HG03571 (cell line): ENCODE measurements around the gene CDH4.

ENCODE experiments used
- ATAC-seq: cut with Tn5 transposase; IDR thresholded peaks from one replicate; pipeline ENCODE4 v1.9.1; 2021; ENCODE audit not compliant: unreplicated experiment

CDH4 gene

DNA sequence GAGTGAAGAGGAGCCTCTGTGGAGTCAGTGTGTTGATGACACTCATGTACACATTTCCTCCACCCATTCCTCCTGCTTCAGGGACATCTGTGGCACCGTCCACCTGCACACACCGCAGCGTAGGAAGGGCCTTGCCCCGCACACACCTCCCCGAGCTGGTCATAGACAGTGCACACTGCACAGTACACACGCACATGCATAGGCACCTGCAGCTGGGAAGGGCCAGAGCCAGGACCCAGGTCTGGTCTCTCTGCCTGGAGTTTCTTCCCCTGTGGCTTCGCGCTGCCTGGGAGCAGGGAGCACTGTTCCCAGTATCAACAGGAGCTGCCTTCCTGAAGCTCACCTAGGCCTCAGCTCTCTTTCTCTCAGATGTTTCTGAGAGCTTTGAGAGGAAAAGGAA lies 473.1 kb downstream of the CDH4 start:
- ATAC-seq: no peak

- ATAC-seq: no peak
Measured at GRCh38 chr20:61725966-61726365, 473.9 kb downstream of the CDH4 start.

GRCh38 chr20:61726979-61727378 lies 474.9 kb downstream of the CDH4 start:
- ATAC-seq: no peak

DNA sequence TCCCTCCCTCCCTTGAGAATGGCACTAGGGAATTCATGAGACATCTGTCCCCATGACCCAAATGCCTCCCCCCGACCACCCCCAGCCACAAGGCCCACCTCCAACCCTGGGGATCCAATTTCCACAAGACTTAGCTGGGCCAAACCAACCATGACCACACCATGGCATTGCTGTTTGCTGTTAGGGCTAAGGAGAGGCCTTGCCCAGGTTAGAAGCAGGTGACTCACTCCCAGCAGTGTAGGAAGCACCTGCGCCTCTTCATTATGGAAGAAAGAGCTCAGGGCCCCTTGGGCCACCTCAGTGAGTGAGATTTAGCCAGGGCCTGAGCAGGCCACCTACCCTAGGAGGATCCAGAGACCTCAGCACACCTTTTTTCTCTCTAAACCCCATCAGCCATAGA lies 475.7 kb downstream of the CDH4 start:
- ATAC-seq: no peak

- ATAC-seq: no peak
Measured at GRCh38 chr20:61728326-61728725, 476.3 kb downstream of the CDH4 start.

DNA sequence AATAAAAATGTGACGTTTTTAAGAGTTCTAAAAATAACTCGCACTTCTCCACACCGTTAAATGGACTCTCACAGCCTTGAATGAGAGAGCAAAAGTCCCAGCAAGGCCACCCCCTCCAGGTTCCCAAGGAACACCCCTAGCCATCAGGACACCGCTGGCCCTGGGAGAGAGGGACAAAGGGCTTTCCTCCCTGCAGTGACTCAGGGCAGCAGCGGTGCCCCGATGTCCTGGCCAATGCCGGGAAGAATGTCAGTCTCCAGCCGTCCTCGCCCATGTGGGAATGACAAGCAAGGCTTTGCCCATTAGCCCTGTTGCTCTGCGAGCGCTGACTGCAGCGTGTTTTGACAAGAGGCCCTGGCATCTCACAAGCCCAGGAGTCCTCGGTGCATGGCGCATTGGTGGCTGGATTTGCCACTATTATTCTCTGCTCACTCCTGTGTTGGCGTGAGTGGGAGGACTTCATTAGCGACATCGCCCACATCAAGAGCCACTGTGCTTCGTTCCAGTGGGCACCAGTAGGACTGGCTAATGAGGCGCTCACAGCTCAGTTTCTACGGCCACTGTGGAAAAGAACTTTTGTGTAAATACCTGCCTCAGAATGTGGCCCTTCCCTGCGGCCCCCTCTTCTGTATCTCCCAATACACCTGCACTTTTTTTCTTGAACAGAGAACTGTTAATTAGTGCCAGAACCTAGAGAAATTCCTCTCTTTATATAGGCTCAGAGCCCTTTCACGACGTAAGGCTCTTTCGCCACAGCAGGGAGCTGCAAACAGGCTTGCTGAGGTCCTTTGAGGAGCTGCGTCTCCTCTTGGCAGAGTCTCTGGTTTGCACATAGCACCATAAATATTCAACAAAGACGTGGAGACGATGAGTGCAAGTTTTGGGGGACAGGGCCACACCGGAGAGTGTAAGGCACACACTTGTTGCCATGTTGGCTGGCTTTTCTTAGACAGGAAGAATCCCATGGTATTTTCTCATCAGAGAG lies 477.0 kb downstream of the CDH4 start:
- no peak for ATAC-seq

DNA sequence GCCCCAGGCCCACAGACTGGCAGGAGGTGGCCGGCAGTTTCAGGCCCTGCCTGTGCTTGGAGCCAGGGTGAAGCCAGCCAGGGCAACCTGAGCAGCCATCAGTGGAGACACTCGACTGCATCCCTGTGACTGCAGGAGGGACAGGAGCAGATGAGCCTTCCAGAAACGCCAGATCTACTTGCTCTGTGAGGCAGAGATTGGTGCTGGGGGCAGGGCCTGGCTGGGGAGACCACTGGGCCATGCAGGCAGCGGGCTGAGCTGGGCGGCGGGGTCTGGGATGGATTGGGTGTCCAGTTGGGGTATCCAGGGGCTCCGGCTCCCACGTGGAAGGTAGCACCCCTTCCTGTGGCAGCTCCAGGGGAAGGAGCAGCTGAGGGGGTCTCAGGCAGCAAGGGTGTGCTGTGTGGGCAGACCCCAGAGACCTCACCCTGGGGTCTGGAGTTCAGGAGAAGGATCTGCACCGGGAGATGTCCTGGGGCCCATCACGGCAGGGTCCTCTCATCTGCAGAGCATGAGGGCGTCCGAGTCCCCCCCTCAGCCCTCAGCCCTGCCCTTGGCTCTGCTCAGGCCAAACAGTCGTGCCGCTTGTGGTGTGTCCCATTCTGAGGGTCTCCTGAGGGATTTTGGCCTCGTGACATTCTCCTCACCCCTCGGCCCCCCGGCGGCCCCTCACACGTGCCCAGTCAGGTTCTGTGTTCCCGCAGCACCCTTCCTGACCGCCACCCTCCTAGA lies 478.7 kb downstream of the CDH4 start:
- ATAC-seq: no peak

DNA sequence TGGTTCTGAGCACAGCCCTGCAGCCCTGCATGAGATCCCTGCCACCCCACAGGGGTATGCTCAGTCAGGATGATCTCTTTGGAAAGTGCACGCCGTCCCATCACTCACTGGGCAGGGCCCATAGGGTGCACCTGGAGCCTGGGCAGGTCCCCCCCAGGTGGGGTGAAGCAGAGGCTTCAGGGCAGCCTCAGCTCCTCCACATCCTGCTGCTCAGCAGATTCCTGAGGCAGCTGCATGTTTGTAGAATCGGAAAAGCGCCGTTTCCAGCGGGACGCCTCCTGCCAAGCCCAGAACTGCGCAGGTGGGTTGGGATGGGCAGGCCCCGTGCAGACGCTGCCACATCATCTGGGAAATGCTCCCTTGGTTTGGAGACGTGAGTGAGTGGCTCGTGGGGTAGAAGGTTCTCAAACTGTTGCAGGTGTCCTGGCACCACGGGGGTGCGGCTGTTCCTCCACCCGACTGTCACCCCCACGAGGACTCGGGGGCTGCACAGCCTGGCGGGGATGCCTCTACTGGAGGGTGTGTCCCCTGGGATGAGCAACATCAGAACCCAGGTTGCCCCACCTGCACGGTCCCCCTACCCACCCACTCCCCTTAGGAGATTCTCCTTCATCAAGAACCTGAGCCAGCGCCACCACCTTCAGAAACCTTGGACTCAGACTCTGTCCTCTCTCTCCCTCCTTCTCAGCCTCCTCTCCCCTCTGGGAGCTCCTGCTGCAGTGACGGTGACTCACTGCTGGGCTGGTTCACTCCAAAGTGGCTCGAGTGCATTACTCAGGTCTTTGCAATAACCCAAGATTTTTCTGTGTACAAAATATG lies 479.5 kb downstream of the CDH4 start:
- ATAC-seq: no peak

- no peak for ATAC-seq
Measured at GRCh38 chr20:61732511-61733210, 480.6 kb downstream of the CDH4 start.

DNA sequence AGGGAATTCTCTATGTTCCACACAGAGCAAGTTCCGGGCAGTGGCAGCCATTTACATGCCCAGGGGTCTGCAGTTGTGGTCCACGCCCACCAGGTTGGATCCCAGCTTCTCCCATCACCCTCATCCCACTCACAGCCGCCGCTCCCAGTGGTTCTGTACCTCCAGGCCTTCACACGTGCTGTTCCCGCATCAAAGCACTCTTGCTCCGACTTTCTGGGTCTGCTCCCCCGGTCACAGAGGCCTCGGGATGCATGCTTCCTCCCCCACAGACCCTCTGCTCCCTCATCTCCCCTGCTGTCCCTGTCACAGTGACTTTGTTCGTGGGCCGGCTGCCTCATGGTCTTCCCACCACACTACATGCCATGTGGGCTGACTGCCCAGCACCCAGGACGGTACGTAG lies 481.2 kb downstream of the CDH4 start:
- no peak for ATAC-seq

DNA sequence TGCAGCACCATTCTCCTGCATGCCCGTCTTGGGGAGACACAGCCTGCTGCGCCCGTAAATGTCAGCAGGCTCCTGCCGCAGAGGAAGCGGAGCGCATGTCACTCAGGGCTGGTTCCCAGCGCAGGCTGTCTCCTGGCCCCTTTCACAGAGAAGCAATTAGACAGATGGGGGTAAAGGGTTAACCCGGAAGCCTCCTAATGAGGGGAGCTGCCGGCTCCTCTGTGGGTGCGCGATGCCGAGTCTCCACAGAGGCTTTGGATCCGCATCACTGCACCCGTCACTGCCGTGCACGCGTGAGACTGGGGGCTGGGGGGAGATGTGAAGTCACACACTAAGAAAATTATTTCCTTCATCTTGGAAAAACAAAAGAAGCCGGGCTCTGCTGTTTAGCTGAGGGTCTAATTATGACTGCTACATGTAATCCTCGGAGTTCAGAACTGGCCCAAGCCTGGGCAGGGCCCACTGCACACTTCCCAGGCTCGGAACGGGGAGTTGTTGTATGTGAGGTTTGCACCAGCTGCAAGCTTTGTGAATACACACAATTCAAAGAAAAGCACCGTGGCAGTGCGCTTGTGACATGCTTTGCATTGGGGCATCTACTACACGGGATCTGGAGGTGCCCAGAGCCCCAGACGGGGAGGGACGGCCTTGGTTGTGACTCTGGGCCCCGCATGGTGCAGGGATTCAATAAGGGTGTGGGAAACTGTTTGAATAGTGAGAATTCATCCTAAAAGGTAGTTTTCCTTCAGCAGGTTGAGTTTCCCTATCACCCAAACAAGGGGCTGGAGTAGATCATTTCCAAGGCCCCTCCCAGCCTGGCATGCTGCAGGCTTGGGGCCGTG lies 482.1 kb downstream of the CDH4 start:
- no peak for ATAC-seq

DNA sequence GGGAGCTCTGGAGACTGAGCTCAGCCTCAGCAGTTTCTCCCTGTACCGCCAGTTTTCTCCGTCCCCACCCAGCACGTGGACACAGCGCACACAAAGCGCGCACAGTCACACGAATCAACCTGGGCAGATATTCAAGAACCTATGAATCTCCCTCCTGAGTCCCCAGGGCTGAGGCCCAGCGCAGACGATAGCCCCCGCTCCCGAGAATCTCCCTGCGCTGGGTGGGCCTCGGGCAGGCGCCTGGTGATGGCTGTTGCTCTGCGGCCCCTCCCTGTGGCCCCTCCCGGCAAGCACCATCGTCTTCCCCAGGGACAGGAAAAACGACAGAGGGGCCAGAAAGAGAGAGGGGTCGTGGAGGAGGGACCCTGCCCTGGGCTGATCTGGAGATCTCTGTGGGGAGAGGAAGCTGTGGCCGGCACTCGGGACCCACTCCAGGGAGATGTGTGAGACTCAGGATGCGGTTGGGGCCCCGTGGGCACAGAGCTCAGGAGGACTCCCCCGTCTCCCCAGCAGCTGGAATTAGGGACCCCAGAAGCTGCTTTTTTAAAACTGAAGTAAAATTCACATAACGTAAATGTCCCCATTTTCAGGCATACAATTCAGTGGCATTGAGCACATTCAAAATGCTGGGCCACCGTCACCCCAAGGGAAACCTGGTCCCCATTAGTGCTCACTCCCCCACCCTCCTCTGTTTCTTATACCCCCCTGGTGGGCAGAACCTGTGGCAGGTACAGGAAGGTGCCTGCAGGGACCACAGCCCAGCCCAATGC lies 482.9 kb downstream of the CDH4 start:
- ATAC-seq: no peak

DNA sequence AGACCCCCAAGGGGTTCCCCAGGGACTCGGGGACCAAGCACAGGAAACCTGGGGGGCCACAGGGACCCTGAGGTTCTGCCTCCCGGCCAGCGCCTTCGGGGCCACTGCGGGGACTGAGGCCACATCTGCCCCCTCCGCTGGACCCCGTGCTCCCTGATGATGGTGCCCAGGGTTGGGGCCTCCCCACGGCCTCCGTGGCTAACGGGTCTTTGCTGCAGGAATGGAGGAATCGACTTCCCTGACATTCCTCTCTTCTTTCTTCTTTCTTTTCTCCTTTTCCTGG lies 483.4 kb downstream of the CDH4 start:
- ATAC-seq: no peak

GRCh38 chr20:61736001-61736635 lies 484.1 kb downstream of the CDH4 start:
- no peak for ATAC-seq

GRCh38 chr20:61736751-61737310 lies 484.8 kb downstream of the CDH4 start:
- ATAC-seq: no peak

DNA sequence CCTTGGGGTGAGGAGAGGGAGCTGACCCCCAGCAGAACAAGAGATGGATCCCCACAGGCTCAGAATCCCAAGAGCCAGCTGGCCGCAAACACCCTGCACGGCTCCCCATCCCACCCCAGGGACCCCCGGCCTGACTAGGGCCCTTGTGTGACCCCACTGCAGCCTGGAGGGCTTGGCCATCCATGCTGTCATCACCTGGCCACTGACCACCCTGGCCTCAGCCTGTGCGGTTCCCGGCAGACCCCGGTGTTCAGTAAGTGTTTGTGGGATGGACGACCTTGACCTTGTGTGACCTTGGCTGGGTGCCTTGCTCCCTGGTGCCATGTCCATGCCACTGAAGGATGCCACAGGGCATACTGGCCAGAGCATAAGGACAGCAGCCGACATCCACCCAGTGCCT lies 485.3 kb downstream of the CDH4 start:
- ATAC-seq: no peak

GRCh38 chr20:61737812-61738443 lies 485.9 kb downstream of the CDH4 start:
- no peak for ATAC-seq

DNA sequence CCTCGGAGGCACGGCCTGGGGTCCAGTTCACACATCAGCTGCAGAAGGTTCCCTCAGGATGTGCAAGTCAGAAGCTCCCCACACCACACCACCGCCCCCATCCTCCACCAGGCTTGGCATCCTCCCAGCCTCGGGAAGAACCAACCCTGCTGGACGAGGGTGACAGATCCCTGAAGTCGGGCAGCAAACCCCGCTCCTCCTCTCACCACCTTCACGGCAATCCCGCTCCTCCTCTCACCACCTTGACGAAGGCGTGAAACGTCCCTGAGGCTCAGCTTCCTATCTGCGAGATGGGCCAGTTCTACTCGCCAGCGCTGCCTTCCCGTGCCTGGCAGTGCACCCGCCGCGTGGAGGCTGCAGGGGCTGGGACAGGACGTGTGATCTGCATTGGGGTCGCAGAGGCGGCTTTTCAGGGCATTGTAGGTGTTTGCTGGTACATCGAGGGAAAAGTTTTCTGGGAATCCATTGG lies 486.6 kb downstream of the CDH4 start:
- ATAC-seq: no peak
